DND-41 (cell line): ENCODE data around the gene CHIT1.

Source experiments
- ATAC-seq: fragments of 200-7000 bp; cut with Tn5 transposase; 3 replicates; pipeline ENCODE4 v1.9.1; 2021; ENCODE audit warnings: low read depth; ENCODE audit not compliant: insufficient read depth
- DNase-seq: peaks from one replicate; pipeline ENCODE4 v3.0.0-alpha.2; 2020
- H2AFZ ChIP-seq: 2 replicates; pipeline ENCODE4 v1.6.0; 2012; ENCODE audit warnings: low read depth, low read length
- H3K27ac ChIP-seq: 2 replicates; pipeline ENCODE4 v1.5.1; 2012; ENCODE audit warnings: low read length, inconsistent platforms
- H3K27me3 ChIP-seq: fragments of 200-600 bp; sonication (generic); 2 replicates; pipeline ENCODE4 v1.6.0; 2012; ENCODE audit warnings: low read length, mild to moderate bottlenecking, inconsistent platforms; ENCODE audit not compliant: insufficient read depth, poor library complexity
- H3K36me3 ChIP-seq: 2 replicates; pipeline ENCODE4 v1.5.1; 2012; ENCODE audit warnings: low read length, inconsistent platforms; ENCODE audit not compliant: insufficient read depth
- H3K4me1 ChIP-seq: 2 replicates; pipeline ENCODE4 v1.5.1; 2012; ENCODE audit warnings: mild to moderate bottlenecking, low read length; ENCODE audit not compliant: insufficient read depth
- H3K4me2 ChIP-seq: 2 replicates; pipeline ENCODE4 v1.6.0; 2012; ENCODE audit warnings: mild to moderate bottlenecking, moderate library complexity, low read length, inconsistent platforms; ENCODE audit not compliant: insufficient read depth
- H3K4me3 ChIP-seq, 2 experiments: fragments of 200-600 bp in 1 of 2; shearing (Covaris generic) in 1 of 2; 2 replicates each; pipeline ENCODE4 v1.5.1; 2012 to 2016; ENCODE audit warnings: inconsistent platforms in 2 of 2, low read length in 2 of 2, mild to moderate bottlenecking in 2 of 2, low read depth in 1 of 2, moderate library complexity in 1 of 2
- H3K79me2 ChIP-seq: 2 replicates; pipeline ENCODE4 v1.6.0; 2012; ENCODE audit warnings: low read length, inconsistent platforms; ENCODE audit not compliant: insufficient read depth
- H3K9ac ChIP-seq: 2 replicates; pipeline ENCODE4 v1.6.0; 2012; ENCODE audit warnings: low read depth, mild to moderate bottlenecking, inconsistent platforms, low read length, moderate library complexity
- H3K9me3 ChIP-seq: 2 replicates; pipeline ENCODE4 v1.5.1; 2012; ENCODE audit warnings: low read length, moderate library complexity, mild to moderate bottlenecking, inconsistent platforms; ENCODE audit not compliant: insufficient read depth, severe bottlenecking
- H4K20me1 ChIP-seq: 2 replicates; pipeline ENCODE4 v1.6.0; 2012; ENCODE audit warnings: low read length; ENCODE audit not compliant: insufficient read depth
- EZH2 ChIP-seq: IDR thresholded peaks from 3 replicates; pipeline ENCODE4 v1.6.1; 2012; ENCODE audit warnings: borderline replicate concordance, low read depth, mild to moderate bottlenecking, moderate library complexity, low read length, inconsistent platforms; ENCODE audit not compliant: severe bottlenecking
- TF ChIP-seq, protein P1 (sequence below): IDR thresholded peaks from 2 replicates; pipeline ENCODE4 v1.5.1; 2012; ENCODE audit warnings: borderline replicate concordance, low read length, moderate library complexity, mild to moderate bottlenecking; ENCODE audit not compliant: poor library complexity, severe bottlenecking; ENCODE audit errors: extremely low read depth

Gene CHIT1

DNA sequence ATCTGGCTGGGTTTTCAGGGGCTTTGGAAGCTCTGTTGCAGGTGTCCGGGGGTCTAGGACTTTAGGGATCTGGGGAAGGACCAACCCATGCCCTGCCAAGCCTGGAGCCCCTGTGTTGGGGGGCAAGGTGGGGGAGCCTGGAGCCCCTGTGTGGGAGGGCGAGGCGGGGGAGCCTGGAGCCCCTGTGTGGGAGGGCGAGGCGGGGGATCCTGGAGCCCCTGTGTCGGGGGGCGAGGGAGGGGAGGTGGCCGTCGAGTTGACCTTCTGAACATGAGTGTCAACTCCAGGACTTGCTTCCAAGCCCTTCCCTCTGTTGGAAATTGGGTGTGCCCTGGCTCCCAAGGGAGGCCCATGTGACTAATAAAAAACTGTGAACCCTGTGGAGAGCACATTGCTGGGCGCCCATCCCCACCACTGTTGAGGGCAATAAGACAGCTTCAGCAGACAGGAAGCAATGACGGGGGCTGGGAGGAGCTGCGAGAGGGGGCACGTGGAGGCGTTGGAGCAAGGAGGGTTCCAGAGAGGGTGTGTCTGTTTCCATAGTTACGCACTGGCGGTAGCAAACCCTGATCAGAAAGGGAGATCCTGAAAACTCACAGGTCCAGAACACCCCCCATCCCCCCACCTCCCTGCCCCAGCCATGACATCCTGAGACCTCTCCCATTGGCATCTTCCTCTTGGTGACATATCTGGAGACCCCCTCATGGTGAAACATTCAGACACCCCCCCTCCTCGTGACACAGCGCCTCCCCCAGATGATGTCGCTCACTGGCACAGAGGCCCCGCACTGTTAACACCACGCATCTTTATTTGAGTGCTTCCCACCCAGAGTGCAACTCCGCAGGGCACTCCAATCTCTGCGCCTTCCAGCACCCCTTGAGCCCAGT, 62.2 kb downstream of the CHIT1 start:
- Histone ChIP-seq H3K36me3 (no peaks in the 10 kb centered on the region), H3K9ac (no peak overlapping the region), H3K9me3 (no peaks in the 10 kb centered on the region), H3K4me1 (no peaks in the 10 kb centered on the region), H3K4me3 (no peak overlapping the region), H3K27me3 (peaks cover 18% of the 10 kb centered on the region), H3K4me2 (no peak overlapping the region), H3K27ac (no peak overlapping the region), H4K20me1 (no peaks in the 10 kb centered on the region; the same call in none of the 2 replicates), H3K79me2 (no peaks in the 10 kb centered on the region), H2AFZ (no peak overlapping the region)
- ATAC-seq = peak; percentile 54; the same call in 2 of the 3 replicates
- TF ChIP-seq, protein P1, sequence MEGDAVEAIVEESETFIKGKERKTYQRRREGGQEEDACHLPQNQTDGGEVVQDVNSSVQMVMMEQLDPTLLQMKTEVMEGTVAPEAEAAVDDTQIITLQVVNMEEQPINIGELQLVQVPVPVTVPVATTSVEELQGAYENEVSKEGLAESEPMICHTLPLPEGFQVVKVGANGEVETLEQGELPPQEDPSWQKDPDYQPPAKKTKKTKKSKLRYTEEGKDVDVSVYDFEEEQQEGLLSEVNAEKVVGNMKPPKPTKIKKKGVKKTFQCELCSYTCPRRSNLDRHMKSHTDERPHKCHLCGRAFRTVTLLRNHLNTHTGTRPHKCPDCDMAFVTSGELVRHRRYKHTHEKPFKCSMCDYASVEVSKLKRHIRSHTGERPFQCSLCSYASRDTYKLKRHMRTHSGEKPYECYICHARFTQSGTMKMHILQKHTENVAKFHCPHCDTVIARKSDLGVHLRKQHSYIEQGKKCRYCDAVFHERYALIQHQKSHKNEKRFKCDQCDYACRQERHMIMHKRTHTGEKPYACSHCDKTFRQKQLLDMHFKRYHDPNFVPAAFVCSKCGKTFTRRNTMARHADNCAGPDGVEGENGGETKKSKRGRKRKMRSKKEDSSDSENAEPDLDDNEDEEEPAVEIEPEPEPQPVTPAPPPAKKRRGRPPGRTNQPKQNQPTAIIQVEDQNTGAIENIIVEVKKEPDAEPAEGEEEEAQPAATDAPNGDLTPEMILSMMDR = no peak
- no peak for TF ChIP-seq EZH2
- peak; percentile 30 for DNase-seq

DNA sequence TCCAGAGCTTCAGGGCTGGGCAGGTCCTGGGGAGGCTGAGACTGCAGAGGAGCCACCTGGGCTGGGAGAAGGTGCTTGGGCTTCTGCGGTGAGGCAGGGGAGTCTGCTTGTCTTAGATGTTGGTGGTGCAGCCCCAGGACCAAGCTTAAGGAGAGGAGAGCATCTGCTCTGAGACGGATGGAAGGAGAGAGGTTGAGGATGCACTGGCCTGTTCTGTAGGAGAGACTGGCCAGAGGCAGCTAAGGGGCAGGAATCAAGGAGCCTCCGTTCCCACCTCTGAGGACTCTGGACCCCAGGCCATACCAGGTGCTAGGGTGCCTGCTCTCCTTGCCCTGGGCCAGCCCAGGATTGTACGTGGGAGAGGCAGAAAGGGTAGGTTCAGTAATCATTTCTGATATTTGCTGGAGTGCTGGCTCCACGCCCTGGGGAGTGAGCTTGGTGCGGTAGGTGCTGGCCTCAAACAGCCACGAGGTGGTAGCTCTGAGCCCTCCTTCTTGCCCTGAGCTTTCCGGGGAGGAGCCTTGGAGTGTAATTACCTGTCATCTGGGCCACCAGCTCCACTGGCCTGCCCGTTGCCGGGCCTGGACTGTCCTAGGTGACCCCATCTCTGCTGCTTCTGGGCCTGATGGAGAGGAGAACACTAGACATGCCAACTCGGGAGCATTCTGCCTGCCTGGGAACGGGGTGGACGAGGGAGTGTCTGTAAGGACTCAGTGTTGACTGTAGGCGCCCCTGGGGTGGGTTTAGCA, 63.1 kb downstream of the CHIT1 start:
- H3K4me1 ChIP-seq = no peaks in the 10 kb centered on the region
- H4K20me1 ChIP-seq = no peaks in the 10 kb centered on the region; the same call in none of the 2 replicates
- no peak for DNase-seq
- no peak overlapping the region for H3K4me2 ChIP-seq
- H2AFZ ChIP-seq = no peak overlapping the region
- no peaks in the 10 kb centered on the region for H3K79me2 ChIP-seq
- H3K36me3 ChIP-seq = no peaks in the 10 kb centered on the region
- H3K9ac ChIP-seq = no peak overlapping the region
- H3K27me3 ChIP-seq = peaks cover 18% of the 10 kb centered on the region
- TF ChIP-seq EZH2 = no peak
- TF ChIP-seq, protein P1 = no peak
- H3K27ac ChIP-seq = no peak overlapping the region
- no peaks in the 10 kb centered on the region for H3K9me3 ChIP-seq
- ATAC-seq = no peak
- H3K4me3 ChIP-seq = no peak overlapping the region
